ENCODE data around the gene B9D1. TPM values are rescaled to one million over a fixed set of nuclear protein-coding genes. Genes with fewer than 3 reads are reported as not detected.
A peak's percentile ranks its signal among the peaks of the same experiment; 100 is the strongest.

B9D1 gene
- polyA plus RNA-seq, 3 donors, result 1.0 TPM; not detected in 2

- peaks cover 90 to 92% (median 92%) of the 10 kb centered on the region in 3 donors for H3K27me3 Mint-ChIP-seq (ENCODE audit: low read depth in 3 of 3)
- no peak overlapping the region for H3K4me2 ChIP-seq (replicated peaks; ENCODE audit: extremely low read depth, low read length, poor library complexity, severe bottlenecking)
- peak overlapping the region in 1 of 7 donors; percentile 43 for H3K27ac Mint-ChIP-seq
- H4K20me1 ChIP-seq (ENCODE audit: insufficient read depth, low read length), result no peaks in the 10 kb centered on the region
- peaks cover 0 to 10% (median 0%) of the 10 kb centered on the region in 7 donors for H3K9me3 Mint-ChIP-seq
- no peak for TF ChIP-seq CTCF (IDR thresholded peaks at IDR 0.05)
- H3K36me3 Mint-ChIP-seq, result peaks cover 5 to 25% of the 10 kb centered on the region in 2 donors
- no peak overlapping the region for H2AFZ ChIP-seq (ENCODE audit: insufficient read depth, low read depth, low read length, poor library complexity, severe bottlenecking)
- no peak overlapping the region for H3K4me3 ChIP-seq (replicated peaks in 1 of 3; ENCODE audit: low read depth in 2 of 3, low read length in 3 of 3)
- intact Hi-C loops (cut with micrococcal nuclease), result no loop called here
- H3K79me2 ChIP-seq (ENCODE audit: insufficient read depth, low read length), result no peaks in the 10 kb centered on the region
- H3K27me3 ChIP-seq (ENCODE audit: control insufficient read depth in 2 of 2, insufficient read depth in 2 of 2, low read length in 2 of 2), result peaks cover 33 to 86% of the 10 kb centered on the region in 2 donors
- peaks cover 22% of the 10 kb centered on the region for H3K4me1 Mint-ChIP-seq
- H3K36me3 ChIP-seq (replicated peaks in 1 of 2; ENCODE audit: control insufficient read depth in 1 of 2, insufficient read depth in 2 of 2, low read length in 2 of 2), result no peaks in the 10 kb centered on the region
- H3K9me3 ChIP-seq (replicated peaks in 1 of 2; ENCODE audit: control insufficient read depth in 1 of 2, insufficient read depth in 1 of 2, low read length in 2 of 2), result no peaks in the 10 kb centered on the region
- 90% methylated on average over 11 of the region's 12 CpGs for WGBS (ENCODE audit: insufficient coverage)
- H3K4me3 Mint-ChIP-seq, result peak overlapping the region in 1 of 2 donors; percentile 70
- peaks cover 13 to 16% of the 10 kb centered on the region in 2 donors for H3K4me1 ChIP-seq (ENCODE audit: control insufficient read depth in 1 of 2, insufficient read depth in 2 of 2, low read length in 2 of 2)
- no peak for DNase-seq
- H3K27ac ChIP-seq (ENCODE audit: low read depth in 1 of 2, low read length in 2 of 2), result no peak overlapping the region
- no peak overlapping the region for H3K9ac ChIP-seq (ENCODE audit: insufficient read depth, low read length, poor library complexity, severe bottlenecking)
Measured at GRCh38 chr17:19313746-19314651, 48.5 kb downstream of the B9D1 start.

GRCh38 chr17:19313066-19313745 is 49.3 kb downstream of the B9D1 start:
- Mint-ChIP-seq H3K4me3 (peak overlapping the region in 1 of 2 donors; percentile 67), H3K4me1 (peaks cover 23% of the 10 kb centered on the region), H3K9me3 (peaks cover 0 to 10% (median 0%) of the 10 kb centered on the region in 7 donors), H3K27me3 (ENCODE audit: low read depth in 3 of 3) (peaks cover 90 to 94% (median 92%) of the 10 kb centered on the region in 3 donors), H3K27ac (peak overlapping the region in 1 of 7 donors; percentile 36), H3K36me3 (peaks cover 5 to 28% of the 10 kb centered on the region in 2 donors)
- Histone ChIP-seq H3K27ac (ENCODE audit: low read depth in 1 of 2, low read length in 2 of 2) (no peak overlapping the region), H3K9me3 (replicated peaks in 1 of 2; ENCODE audit: control insufficient read depth in 1 of 2, insufficient read depth in 1 of 2, low read length in 2 of 2) (no peaks in the 10 kb centered on the region), H3K4me1 (ENCODE audit: control insufficient read depth in 1 of 2, insufficient read depth in 2 of 2, low read length in 2 of 2) (peaks cover 13 to 16% of the 10 kb centered on the region in 2 donors), H4K20me1 (ENCODE audit: insufficient read depth, low read length) (no peaks in the 10 kb centered on the region), H3K79me2 (ENCODE audit: insufficient read depth, low read length) (no peaks in the 10 kb centered on the region), H3K36me3 (replicated peaks in 1 of 2; ENCODE audit: control insufficient read depth in 1 of 2, insufficient read depth in 2 of 2, low read length in 2 of 2) (no peaks in the 10 kb centered on the region), H3K27me3 (ENCODE audit: control insufficient read depth in 2 of 2, insufficient read depth in 2 of 2, low read length in 2 of 2) (peaks cover 39 to 90% of the 10 kb centered on the region in 2 donors), H3K4me2 (replicated peaks; ENCODE audit: extremely low read depth, low read length, poor library complexity, severe bottlenecking) (no peak overlapping the region), H2AFZ (ENCODE audit: insufficient read depth, low read depth, low read length, poor library complexity, severe bottlenecking) (no peak overlapping the region), H3K4me3 (replicated peaks in 1 of 3; ENCODE audit: low read depth in 2 of 3, low read length in 3 of 3) (no peak overlapping the region), H3K9ac (ENCODE audit: insufficient read depth, low read length, poor library complexity, severe bottlenecking) (no peak overlapping the region)
- TF ChIP-seq CTCF (IDR thresholded peaks at IDR 0.05), result no peak
- intact Hi-C loops (cut with micrococcal nuclease), result no loop called here
- WGBS (ENCODE audit: insufficient coverage), result 95% methylated on average over 4 of the region's 13 CpGs
- no peak for DNase-seq
